Skeletal muscle satellite cell (primary cell): ENCODE measurements around the gene ZNF385D.

ENCODE experiments used
- H3K27me3 ChIP-seq: 2 replicates; pipeline ENCODE4 v1.7.0; 2013; ENCODE audit warnings: low read length; ENCODE audit not compliant: control insufficient read depth, insufficient read depth
- H3K36me3 ChIP-seq: 2 replicates; pipeline ENCODE4 v1.7.0; 2013; ENCODE audit warnings: mild to moderate bottlenecking, control low read depth, low read length; ENCODE audit not compliant: insufficient read depth
- H3K4me1 ChIP-seq: 2 replicates; pipeline ENCODE4 v1.7.0; 2013; ENCODE audit warnings: low read length; ENCODE audit not compliant: control insufficient read depth, insufficient read depth
- H3K4me2 ChIP-seq: 2 replicates; pipeline ENCODE4 v1.7.0; 2013; ENCODE audit warnings: mild to moderate bottlenecking, low read length
- H3K4me3 ChIP-seq: 2 replicates; pipeline ENCODE4 v1.7.0; 2013; ENCODE audit warnings: low read length
- H3K9ac ChIP-seq: 2 replicates; pipeline ENCODE4 v1.7.0; 2013; ENCODE audit warnings: mild to moderate bottlenecking, low read depth, low read length, moderate library complexity
- H3K9me3 ChIP-seq: replicated peaks from 2 replicates; pipeline ENCODE4 v1.7.0; 2013; ENCODE audit warnings: mild to moderate bottlenecking, control low read depth, low read length

The ZNF385D gene

GRCh38 chr3:21585216-21585740 lies 165.7 kb downstream of the ZNF385D start:
- Histone ChIP-seq H3K4me2 (no peak overlapping the region), H3K4me3 (no peak overlapping the region), H3K9ac (no peak overlapping the region), H3K4me1 (no peaks in the 10 kb centered on the region), H3K27me3 (no peaks in the 10 kb centered on the region), H3K36me3 (no peaks in the 10 kb centered on the region), H3K9me3 (no peaks in the 10 kb centered on the region)

DNA sequence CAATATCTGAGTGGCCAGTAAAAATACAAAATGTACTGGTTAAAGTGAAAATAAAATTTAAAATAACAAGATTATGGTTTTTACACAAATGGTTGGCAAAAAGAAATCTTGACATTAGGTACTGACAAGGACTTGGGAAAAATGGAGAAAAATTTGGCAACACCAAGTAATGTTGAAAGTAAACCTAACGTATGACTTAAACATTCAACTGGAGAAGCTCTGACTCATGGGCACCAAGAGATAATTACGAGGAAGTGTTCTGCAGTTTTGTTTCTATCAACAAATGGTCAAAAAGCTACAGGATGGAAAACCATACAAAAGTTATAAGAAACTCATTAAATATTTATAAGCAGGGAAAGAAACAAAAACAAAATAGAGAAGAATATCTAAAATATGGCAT lies 177.7 kb downstream of the ZNF385D start:
- H3K4me2 ChIP-seq: no peak overlapping the region
- no peaks in the 10 kb centered on the region for H3K27me3 ChIP-seq
- H3K9ac ChIP-seq: no peak overlapping the region
- no peaks in the 10 kb centered on the region for H3K4me1 ChIP-seq
- H3K4me3 ChIP-seq: no peak overlapping the region
- no peaks in the 10 kb centered on the region for H3K36me3 ChIP-seq
- H3K9me3 ChIP-seq: no peaks in the 10 kb centered on the region

DNA sequence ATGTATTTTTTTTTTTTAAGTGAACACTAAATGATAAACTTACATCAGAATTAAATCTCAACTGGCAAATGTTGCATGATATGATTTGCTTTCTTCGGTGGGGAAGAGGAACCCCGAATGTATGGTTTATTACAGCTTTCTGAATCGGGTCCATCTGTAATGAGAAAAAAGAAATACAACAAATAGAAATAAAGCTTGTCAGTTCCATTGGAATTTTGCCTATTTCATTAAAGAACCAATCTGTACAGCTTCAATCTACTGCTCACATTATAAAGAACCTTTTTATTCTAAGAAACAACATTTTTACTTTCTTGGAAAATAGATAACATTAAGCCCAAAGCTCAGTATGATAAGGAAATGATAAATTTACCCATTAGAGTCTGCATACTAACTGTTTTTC lies 186.5 kb downstream of the ZNF385D start:
- no peaks in the 10 kb centered on the region for H3K27me3 ChIP-seq
- no peak overlapping the region for H3K4me3 ChIP-seq
- no peaks in the 10 kb centered on the region for H3K36me3 ChIP-seq
- no peak overlapping the region for H3K9ac ChIP-seq
- H3K4me2 ChIP-seq: no peak overlapping the region
- no peaks in the 10 kb centered on the region for H3K9me3 ChIP-seq
- H3K4me1 ChIP-seq: no peaks in the 10 kb centered on the region

GRCh38 chr3:21562243-21562642 lies 188.8 kb downstream of the ZNF385D start:
- Histone ChIP-seq H3K36me3 (no peaks in the 10 kb centered on the region), H3K27me3 (no peaks in the 10 kb centered on the region), H3K4me1 (no peaks in the 10 kb centered on the region), H3K4me2 (no peak overlapping the region), H3K4me3 (no peak overlapping the region), H3K9me3 (no peaks in the 10 kb centered on the region), H3K9ac (no peak overlapping the region)

- Histone ChIP-seq H3K9ac (no peak overlapping the region), H3K36me3 (no peaks in the 10 kb centered on the region), H3K27me3 (no peaks in the 10 kb centered on the region), H3K9me3 (no peaks in the 10 kb centered on the region), H3K4me3 (no peak overlapping the region), H3K4me2 (no peak overlapping the region), H3K4me1 (no peaks in the 10 kb centered on the region)
Measured at GRCh38 chr3:21561472-21561871, 189.5 kb downstream of the ZNF385D start.

- Histone ChIP-seq H3K4me1 (no peaks in the 10 kb centered on the region), H3K27me3 (no peaks in the 10 kb centered on the region), H3K9ac (no peak overlapping the region), H3K4me3 (no peak overlapping the region), H3K9me3 (no peaks in the 10 kb centered on the region), H3K36me3 (no peaks in the 10 kb centered on the region), H3K4me2 (no peak overlapping the region)
Measured at GRCh38 chr3:21551019-21551418, 200.0 kb downstream of the ZNF385D start.

GRCh38 chr3:21544076-21544462 lies 206.9 kb downstream of the ZNF385D start:
- no peaks in the 10 kb centered on the region for H3K27me3 ChIP-seq
- H3K9me3 ChIP-seq: no peaks in the 10 kb centered on the region
- no peaks in the 10 kb centered on the region for H3K36me3 ChIP-seq

DNA sequence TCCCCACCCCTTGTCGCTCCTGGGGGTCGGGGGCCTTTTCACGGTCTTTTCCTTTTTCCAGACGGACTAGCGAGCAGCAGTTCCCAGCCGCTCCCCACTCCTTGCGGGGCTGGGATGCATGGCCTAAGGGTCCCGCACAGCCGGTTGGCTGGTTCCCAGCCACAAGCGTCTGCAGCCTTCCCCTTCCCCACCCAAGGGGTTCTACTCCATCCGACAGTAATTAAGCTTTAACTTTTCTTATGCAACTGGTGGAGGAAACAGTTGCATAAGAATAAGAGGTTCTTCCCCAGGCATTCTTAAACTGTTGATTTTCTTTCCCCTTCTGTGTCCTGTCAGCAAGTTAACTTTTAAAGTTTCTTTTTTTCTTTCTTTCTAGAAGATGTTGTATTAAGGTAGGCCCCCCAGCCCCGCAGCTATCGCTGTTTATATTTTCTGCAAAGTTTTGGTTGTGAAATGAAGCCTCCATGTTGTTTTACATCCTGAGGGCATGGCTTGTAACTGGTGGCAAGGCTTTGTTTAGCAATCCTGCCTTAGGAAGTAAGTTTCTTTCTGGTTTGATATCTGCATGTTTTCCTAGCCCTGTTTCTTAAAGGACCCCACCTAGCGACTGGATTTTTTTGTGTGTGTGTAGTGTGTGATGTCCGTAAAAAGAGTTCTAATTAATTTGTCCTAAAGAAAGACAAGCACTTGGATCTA lies 207.5 kb downstream of the ZNF385D start:
- Histone ChIP-seq H3K4me3 (no peak overlapping the region), H3K4me1 (no peaks in the 10 kb centered on the region), H3K4me2 (no peak overlapping the region)

More at GRCh38 chr3:21544076-21544462, 206.9 kb downstream of the ZNF385D start:
- H3K9ac ChIP-seq: no peak overlapping the region
- H3K4me2 ChIP-seq: no peak overlapping the region
- H3K4me1 ChIP-seq: no peaks in the 10 kb centered on the region
- H3K4me3 ChIP-seq: no peak overlapping the region

GRCh38 chr3:21542656-21543379 lies 208.2 kb downstream of the ZNF385D start:
- Histone ChIP-seq H3K4me1 (no peaks in the 10 kb centered on the region), H3K9ac (no peak overlapping the region), H3K4me3 (no peak overlapping the region), H3K4me2 (no peak overlapping the region), H3K27me3 (no peaks in the 10 kb centered on the region), H3K9me3 (no peaks in the 10 kb centered on the region), H3K36me3 (no peaks in the 10 kb centered on the region)

More for the DNA sequence above, 207.5 kb downstream of the ZNF385D start:
- no peaks in the 10 kb centered on the region for H3K36me3 ChIP-seq
- no peaks in the 10 kb centered on the region for H3K9me3 ChIP-seq
- H3K9ac ChIP-seq: no peak overlapping the region
- no peaks in the 10 kb centered on the region for H3K27me3 ChIP-seq

- Histone ChIP-seq H3K27me3 (no peaks in the 10 kb centered on the region), H3K9ac (no peak overlapping the region), H3K4me1 (no peaks in the 10 kb centered on the region), H3K36me3 (no peaks in the 10 kb centered on the region), H3K9me3 (no peaks in the 10 kb centered on the region), H3K4me2 (no peak overlapping the region), H3K4me3 (no peak overlapping the region)
Measured at GRCh38 chr3:21540265-21540664, 210.7 kb downstream of the ZNF385D start.

GRCh38 chr3:21534462-21534861 lies 216.5 kb downstream of the ZNF385D start:
- H3K4me3 ChIP-seq: no peak overlapping the region
- no peaks in the 10 kb centered on the region for H3K36me3 ChIP-seq
- H3K9me3 ChIP-seq: no peaks in the 10 kb centered on the region
- no peaks in the 10 kb centered on the region for H3K4me1 ChIP-seq
- no peaks in the 10 kb centered on the region for H3K27me3 ChIP-seq
- H3K9ac ChIP-seq: no peak overlapping the region
- no peak overlapping the region for H3K4me2 ChIP-seq

- no peaks in the 10 kb centered on the region for H3K36me3 ChIP-seq
- H3K4me3 ChIP-seq: no peak overlapping the region
- H3K9me3 ChIP-seq: no peaks in the 10 kb centered on the region
- H3K4me2 ChIP-seq: no peak overlapping the region
- no peak overlapping the region for H3K9ac ChIP-seq
- no peaks in the 10 kb centered on the region for H3K27me3 ChIP-seq
- no peaks in the 10 kb centered on the region for H3K4me1 ChIP-seq
Measured at GRCh38 chr3:21533002-21533401, 218.0 kb downstream of the ZNF385D start.
